Breast epithelium (tissue), 3 donors: ENCODE results near the gene LTBP4.

ENCODE experiments used
- CTCF ChIP-seq, 3 donors: fragments of 450-650 bp; IDR thresholded peaks; one replicate each; pipeline ENCODE4 v1.5.1; 2016 to 2017; ENCODE audit warnings: antibody characterized with exemption in 3 of 3, mild to moderate bottlenecking in 3 of 3, moderate library complexity in 3 of 3
- POLR2A ChIP-seq: fragments of 450-650 bp; IDR thresholded peaks from one replicate; pipeline ENCODE4 v1.6.1; 2016; ENCODE audit warnings: antibody characterized with exemption, mild to moderate bottlenecking, moderate library complexity

- no peak for TF ChIP-seq CTCF (IDR thresholded peaks at IDR 0.05)
- no peak for TF ChIP-seq POLR2A
Observed at GRCh38 chr19:40621283-40621682, 20.1 kb downstream of the LTBP4 start.
